Measurements from ENCODE around the gene HS6ST3.

HS6ST3 gene

GRCh38 chr13:96553796-96554195 is 463.9 kb downstream of the HS6ST3 start:
- DNase-seq: no peak

GRCh38 chr13:96573563-96573962 is 483.7 kb downstream of the HS6ST3 start:
- no peak for DNase-seq

GRCh38 chr13:96575423-96576320 is 485.8 kb downstream of the HS6ST3 start:
- DNase-seq: no peak

- no peak for DNase-seq
These were observed 491.8 kb downstream of the HS6ST3 start for GRCh38 chr13:96581741-96582140.

- DNase-seq: no peak
These were observed 525.3 kb downstream of the HS6ST3 start for GRCh38 chr13:96615252-96615651.

GRCh38 chr13:96617528-96617927 is 527.6 kb downstream of the HS6ST3 start:
- no peak for DNase-seq

- DNase-seq: no peak
These were observed 531.8 kb downstream of the HS6ST3 start for GRCh38 chr13:96621634-96622183.

GRCh38 chr13:96629331-96629730 is 539.4 kb downstream of the HS6ST3 start:
- no peak for DNase-seq

- DNase-seq: no peak
These were observed 542.8 kb downstream of the HS6ST3 start for GRCh38 chr13:96632536-96633320.

GRCh38 chr13:96636001-96636709 is 546.2 kb downstream of the HS6ST3 start:
- no peak for DNase-seq

- no peak for DNase-seq
These were observed 547.1 kb downstream of the HS6ST3 start for GRCh38 chr13:96637039-96637438.

GRCh38 chr13:96646101-96646500 is 556.2 kb downstream of the HS6ST3 start:
- no peak for DNase-seq

- DNase-seq: no peak
These were observed 556.8 kb downstream of the HS6ST3 start for GRCh38 chr13:96646515-96647211.

- no peak for DNase-seq
These were observed 560.5 kb downstream of the HS6ST3 start for GRCh38 chr13:96650301-96650886.

- no peak for DNase-seq
These were observed 561.7 kb downstream of the HS6ST3 start for GRCh38 chr13:96651598-96651997.

- DNase-seq: no peak
These were observed 562.6 kb downstream of the HS6ST3 start for GRCh38 chr13:96652506-96652905.

GRCh38 chr13:96661612-96662011 is 571.7 kb downstream of the HS6ST3 start:
- DNase-seq: no peak

GRCh38 chr13:96662036-96662435 is 572.1 kb downstream of the HS6ST3 start:
- DNase-seq: no peak

GRCh38 chr13:96667294-96668018 is 577.5 kb downstream of the HS6ST3 start:
- no peak for DNase-seq

- no peak for DNase-seq
These were observed 581.2 kb downstream of the HS6ST3 start for GRCh38 chr13:96671073-96671472.

- DNase-seq: no peak
These were observed 582.1 kb downstream of the HS6ST3 start for GRCh38 chr13:96672016-96672415.

All from stimulated activated CD4-positive, alpha-beta T cell treated with anti-CD3 and anti-CD28 coated beads, Interleukin-2, amount 100 ng/mL, for 24 hours (primary cell).